Smooth muscle cell (in vitro differentiated cells): ENCODE measurements around the gene CUEDC2. TPM values are rescaled to one million over a fixed set of nuclear protein-coding genes. Genes with fewer than 3 reads are reported as not detected.

Experiments
- DNase-seq: peaks from one replicate; lab custom pipeline; 2025; ENCODE audit not compliant: unreplicated experiment; lab: John Stamatoyannopoulos, UW
- H2AFZ ChIP-seq: fragments of 200-600 bp; sonication (generic); 2 replicates; pipeline ENCODE4 v1.6.0; 2016; ENCODE audit warnings: antibody characterized with exemption, low read depth, mild to moderate bottlenecking
- H3F3A ChIP-seq: fragments of 200-600 bp; sonication (generic); 2 replicates; pipeline ENCODE4 v1.6.0; 2017; ENCODE audit warnings: antibody characterized with exemption, low read depth
- H3K27ac ChIP-seq: fragments of 200-600 bp; sonication (generic); 2 replicates; pipeline ENCODE4 v1.5.1; 2016; ENCODE audit warnings: low read depth, mild to moderate bottlenecking
- H3K27me3 ChIP-seq: fragments of 200-600 bp; sonication (generic); 2 replicates; pipeline ENCODE4 v1.6.1; 2016; ENCODE audit warnings: low read depth, mild to moderate bottlenecking
- H3K36me3 ChIP-seq: fragments of 200-600 bp; sonication (generic); 2 replicates; pipeline ENCODE4 v1.5.1; 2016; ENCODE audit warnings: low read depth
- H3K4me1 ChIP-seq: fragments of 200-600 bp; sonication (generic); 2 replicates; pipeline ENCODE4 v1.5.1; 2016; ENCODE audit warnings: low read depth
- H3K4me2 ChIP-seq: fragments of 200-600 bp; sonication (generic); 2 replicates; pipeline ENCODE4 v1.6.0; 2016; ENCODE audit warnings: mild to moderate bottlenecking
- H3K4me3 ChIP-seq: fragments of 200-600 bp; sonication (generic); 2 replicates; pipeline ENCODE4 v1.5.1; 2016; ENCODE audit warnings: mild to moderate bottlenecking
- H3K79me2 ChIP-seq: fragments of 200-600 bp; sonication (generic); 2 replicates; pipeline ENCODE4 v1.6.0; 2016; ENCODE audit warnings: low read depth, mild to moderate bottlenecking
- H3K9ac ChIP-seq: fragments of 200-600 bp; sonication (generic); 2 replicates; pipeline ENCODE4 v1.6.0; 2016; ENCODE audit warnings: low read depth
- H3K9me3 ChIP-seq: fragments of 200-600 bp; sonication (generic); replicated peaks from 2 replicates; pipeline ENCODE4 v1.5.1; 2016; ENCODE audit warnings: low read depth
- H4K20me1 ChIP-seq: fragments of 200-600 bp; sonication (generic); 2 replicates; pipeline ENCODE4 v1.6.0; 2016; ENCODE audit warnings: low read depth
- CTCF ChIP-seq: fragments of 200-600 bp; sonication (generic); IDR thresholded peaks from 2 replicates; pipeline ENCODE4 v1.5.1; 2017; ENCODE audit warnings: borderline replicate concordance, mild to moderate bottlenecking, antibody characterized with exemption; ENCODE audit not compliant: insufficient read depth, poor library complexity, severe bottlenecking
- WGBS: methylation state at CpG from one replicate; pipeline ENCODE4 v1.1.7; 2016; ENCODE audit warnings: low lambda C conversion rate; 5-methylcytosine and 5-hydroxymethylcytosine counted together
- polyA plus RNA-seq: library from polyadenylated mRNA; unstranded; fragments of >200 nt; fragmentation: Nextera tagmentation; extraction: Ambion mirVana; gene quantifications from 2 replicates; pipeline ENCODE4 v1.2.1, GENCODE V29; 2016
- total RNA-seq: library from RNA; depleted of rRNA; stranded (reverse); fragments of >200 nt; gene quantifications from 2 replicates; pipeline ENCODE4 v1.2.3, GENCODE V29; 2014

The CUEDC2 gene
- total and polyA plus RNA-seq, 2 experiments from 2014 or later, result 24.7 to 112 TPM

DNA sequence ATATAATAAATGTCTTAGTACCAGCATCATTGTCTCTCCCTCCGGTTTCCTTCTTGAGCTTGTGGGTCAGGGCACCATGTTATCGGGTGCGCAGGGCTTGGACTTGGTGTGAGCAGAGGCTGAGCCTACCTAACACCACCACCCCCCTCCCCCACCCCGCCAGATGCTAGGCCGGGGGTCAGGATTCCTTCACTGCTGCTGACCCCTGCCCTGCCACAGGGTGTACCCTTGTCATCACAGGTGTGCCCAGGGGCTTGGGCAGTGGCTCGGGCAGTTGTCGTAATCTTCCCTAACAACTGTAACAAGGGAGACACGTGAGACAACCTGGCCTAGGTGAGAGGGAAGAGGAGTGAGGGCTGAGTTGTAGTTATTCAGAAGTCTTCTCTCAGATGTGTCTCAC is 49.5 kb downstream of the CUEDC2 start:
- Histone ChIP-seq H3K4me2 (no peak overlapping the region), H3K4me3 (no peak overlapping the region), H3K9me3 (no peaks in the 10 kb centered on the region), H4K20me1 (no peaks in the 10 kb centered on the region), H3K4me1 (no peaks in the 10 kb centered on the region), H3F3A (peaks cover 18% of the 10 kb centered on the region), H3K27ac (no peak overlapping the region), H2AFZ (no peak overlapping the region), H3K79me2 (no peaks in the 10 kb centered on the region), H3K27me3 (no peaks in the 10 kb centered on the region), H3K9ac (no peak overlapping the region), H3K36me3 (no peaks in the 10 kb centered on the region)
- DNase-seq, result no peak
- WGBS, result 94% methylated on average over 8 of the region's 8 CpGs
- TF ChIP-seq CTCF, result no peak

DNA sequence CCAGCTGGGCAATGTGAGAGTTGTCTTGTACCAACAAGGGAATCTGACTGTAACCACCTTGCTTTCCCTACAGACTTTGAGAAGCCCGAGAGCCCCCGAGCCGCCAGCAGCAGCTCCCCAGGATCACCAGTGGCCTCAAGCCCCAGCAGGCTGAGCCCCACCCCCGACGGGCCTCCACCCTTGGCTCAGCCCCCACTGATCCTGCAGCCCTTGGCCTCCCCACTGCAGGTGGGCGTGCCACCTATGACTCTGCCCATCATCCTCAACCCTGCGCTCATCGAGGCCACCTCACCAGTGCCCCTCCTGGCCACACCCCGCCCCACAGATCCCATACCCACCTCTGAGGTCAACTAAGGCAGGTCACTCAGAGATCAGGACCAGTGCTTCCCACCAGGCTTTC is 50.4 kb downstream of the CUEDC2 start:
- peaks cover 18% of the 10 kb centered on the region for H3F3A ChIP-seq
- H3K9ac ChIP-seq, result no peak overlapping the region
- H3K4me3 ChIP-seq, result no peak overlapping the region
- no peaks in the 10 kb centered on the region for H3K79me2 ChIP-seq
- H2AFZ ChIP-seq, result no peak overlapping the region
- 94% methylated on average over 9 of the region's 9 CpGs for WGBS
- H3K4me2 ChIP-seq, result no peak overlapping the region
- H3K4me1 ChIP-seq, result no peaks in the 10 kb centered on the region
- no peaks in the 10 kb centered on the region for H4K20me1 ChIP-seq
- H3K9me3 ChIP-seq, result no peaks in the 10 kb centered on the region
- H3K27ac ChIP-seq, result no peak overlapping the region
- H3K36me3 ChIP-seq, result no peaks in the 10 kb centered on the region
- no peak for TF ChIP-seq CTCF
- DNase-seq, result no peak
- no peaks in the 10 kb centered on the region for H3K27me3 ChIP-seq

DNA sequence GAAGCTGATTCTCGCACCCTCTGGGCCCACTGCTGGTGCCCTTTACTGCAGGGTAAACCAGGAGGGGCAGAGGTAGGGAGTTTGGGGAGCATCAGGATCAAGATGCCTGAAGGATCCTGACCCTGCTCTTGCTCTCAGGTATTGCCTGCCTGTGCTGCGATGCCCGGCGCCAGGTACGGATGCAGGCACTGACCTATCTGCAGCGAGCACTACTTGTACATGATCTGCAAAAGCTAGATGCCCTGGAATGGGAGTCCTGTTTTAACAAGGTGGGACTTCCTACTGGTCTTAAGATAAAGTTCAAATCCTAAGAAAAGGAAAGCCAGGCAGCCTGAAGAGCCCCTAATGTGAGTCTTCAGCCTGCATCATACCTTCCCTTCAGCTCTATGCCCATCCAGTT is 53.0 kb downstream of the CUEDC2 start:
- no peak overlapping the region for H3K27ac ChIP-seq
- no peak for DNase-seq
- H4K20me1 ChIP-seq, result peaks cover 4% of the 10 kb centered on the region
- no peak overlapping the region for H3K4me2 ChIP-seq
- no peak overlapping the region for H3K9ac ChIP-seq
- no peak for TF ChIP-seq CTCF
- no peaks in the 10 kb centered on the region for H3K9me3 ChIP-seq
- H3K4me1 ChIP-seq, result no peaks in the 10 kb centered on the region
- no peaks in the 10 kb centered on the region for H3K79me2 ChIP-seq
- no peaks in the 10 kb centered on the region for H3K36me3 ChIP-seq
- peaks cover 8% of the 10 kb centered on the region for H3F3A ChIP-seq
- H2AFZ ChIP-seq, result no peak overlapping the region
- no peaks in the 10 kb centered on the region for H3K27me3 ChIP-seq
- 96% methylated on average over 6 of the region's 6 CpGs for WGBS
- no peak overlapping the region for H3K4me3 ChIP-seq

DNA sequence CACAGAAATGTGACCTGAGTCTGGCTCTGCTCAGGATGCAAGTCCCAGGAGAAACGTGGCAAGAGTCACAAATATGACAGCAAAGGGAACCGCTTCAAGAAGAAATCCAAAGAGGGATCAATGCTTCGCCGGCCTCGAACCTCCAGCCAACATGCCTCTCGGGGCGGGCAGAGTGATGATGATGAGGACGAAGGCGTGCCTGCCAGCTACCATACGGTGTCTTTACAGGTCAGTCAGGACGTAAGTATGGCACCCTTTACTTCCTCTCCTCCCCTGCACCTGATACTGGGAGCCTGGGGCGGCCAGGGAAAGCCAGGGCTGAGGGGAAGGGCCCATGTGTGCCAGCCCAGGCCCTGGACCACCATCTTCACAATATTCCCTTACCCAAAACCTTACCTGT is 55.5 kb downstream of the CUEDC2 start:
- no peaks in the 10 kb centered on the region for H3K4me1 ChIP-seq
- no peak for TF ChIP-seq CTCF
- no peak for DNase-seq

More for the DNA sequence above, 55.5 kb downstream of the CUEDC2 start:
- H3K36me3 ChIP-seq, result peaks cover 11% of the 10 kb centered on the region
- H3K9me3 ChIP-seq, result no peaks in the 10 kb centered on the region
- no peaks in the 10 kb centered on the region for H3F3A ChIP-seq
- H3K9ac ChIP-seq, result no peak overlapping the region
- H3K79me2 ChIP-seq, result no peaks in the 10 kb centered on the region
- 96% methylated on average over 12 of the region's 12 CpGs for WGBS
- H3K27ac ChIP-seq, result no peak overlapping the region
- no peak overlapping the region for H2AFZ ChIP-seq
- no peak overlapping the region for H3K4me3 ChIP-seq
- no peak overlapping the region for H3K4me2 ChIP-seq
- H4K20me1 ChIP-seq, result peaks cover 13% of the 10 kb centered on the region
- no peaks in the 10 kb centered on the region for H3K27me3 ChIP-seq
